HG03460 (cell line): ENCODE measurements around the gene TRIM22.
"Not testable (repeated sequence)": the region's sequence is repeated elsewhere in the genome, so short reads cannot be mapped to it uniquely, and the experiment has no call there.

Source experiments
- ATAC-seq: cut with Tn5 transposase; IDR thresholded peaks from one replicate; pipeline ENCODE4 v1.9.1; 2021; ENCODE audit not compliant: unreplicated experiment

Gene TRIM22

DNA sequence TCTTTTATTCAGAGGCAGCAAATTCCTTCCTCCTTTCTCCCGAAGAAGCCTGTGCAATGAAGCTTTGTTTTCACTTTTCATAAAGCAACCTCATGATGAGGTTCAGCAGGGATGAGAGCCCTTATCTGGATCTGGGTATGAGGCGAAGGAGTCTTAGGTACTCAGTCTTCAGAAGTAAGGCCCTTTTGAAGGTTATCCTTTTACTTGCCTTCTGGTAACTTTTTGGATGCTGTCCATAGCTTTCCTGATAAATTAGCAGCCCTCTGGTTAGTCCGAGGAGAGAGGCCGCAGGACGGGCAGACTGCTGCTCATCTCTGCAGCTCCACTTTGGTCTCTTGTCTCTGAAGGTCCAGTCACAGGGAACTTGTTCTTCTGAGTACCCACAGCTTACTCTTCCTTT, 1.1 kb downstream of the TRIM22 start:
- ATAC-seq, result no peak

DNA sequence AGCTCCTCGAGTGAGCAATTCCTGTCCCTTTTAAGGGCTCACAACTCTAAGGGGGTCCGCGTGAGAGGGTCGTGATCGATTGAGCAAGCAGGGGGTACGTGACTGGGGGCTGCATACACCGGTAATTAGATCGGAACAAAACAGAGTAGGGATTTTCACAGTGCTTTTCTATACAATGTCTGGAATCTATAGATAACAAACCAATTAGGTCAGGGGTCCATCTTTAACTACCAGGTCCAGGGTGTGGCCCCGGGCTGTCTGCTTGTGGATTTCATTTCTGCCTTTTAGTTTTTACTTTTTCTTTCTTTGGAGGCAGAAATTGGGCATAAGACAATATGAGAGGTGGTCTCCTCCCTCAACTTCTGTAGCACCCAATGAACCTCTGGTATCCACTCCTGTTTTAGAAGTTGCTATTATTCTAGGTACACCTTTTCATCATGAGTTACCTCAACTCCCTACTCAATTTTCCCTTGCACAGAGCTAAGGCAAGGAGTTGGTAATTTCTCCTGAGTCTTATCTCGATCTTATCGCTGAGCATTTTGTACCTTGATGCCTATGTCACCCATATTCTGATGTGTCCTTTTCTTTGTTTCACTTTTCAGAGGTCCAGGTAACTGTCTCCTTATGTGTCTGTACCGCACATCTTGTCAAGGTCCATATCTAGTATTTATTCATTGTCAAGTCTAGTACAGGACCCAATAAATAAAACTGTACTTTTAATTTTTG, 1.8 kb downstream of the TRIM22 start:
- ATAC-seq, result not testable (repeated sequence)

DNA sequence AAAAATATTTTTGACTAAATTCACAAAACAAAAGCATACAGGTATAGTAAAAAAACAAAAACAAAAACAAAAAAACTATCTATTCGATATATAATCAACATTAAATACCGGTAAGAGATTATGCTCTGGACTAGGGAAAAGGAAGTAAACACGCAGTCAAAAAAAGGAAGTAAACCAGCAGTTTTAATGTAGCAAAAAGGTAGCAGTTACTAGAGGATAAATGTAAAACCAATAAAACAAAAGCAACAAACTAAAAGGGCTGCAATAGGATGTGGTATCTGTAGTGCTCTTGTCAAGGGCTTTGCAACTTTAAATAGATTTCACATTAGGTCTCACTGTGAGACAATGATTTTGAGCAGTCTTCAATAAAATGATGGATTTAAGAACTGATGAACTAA, 2.4 kb downstream of the TRIM22 start:
- no peak for ATAC-seq

DNA sequence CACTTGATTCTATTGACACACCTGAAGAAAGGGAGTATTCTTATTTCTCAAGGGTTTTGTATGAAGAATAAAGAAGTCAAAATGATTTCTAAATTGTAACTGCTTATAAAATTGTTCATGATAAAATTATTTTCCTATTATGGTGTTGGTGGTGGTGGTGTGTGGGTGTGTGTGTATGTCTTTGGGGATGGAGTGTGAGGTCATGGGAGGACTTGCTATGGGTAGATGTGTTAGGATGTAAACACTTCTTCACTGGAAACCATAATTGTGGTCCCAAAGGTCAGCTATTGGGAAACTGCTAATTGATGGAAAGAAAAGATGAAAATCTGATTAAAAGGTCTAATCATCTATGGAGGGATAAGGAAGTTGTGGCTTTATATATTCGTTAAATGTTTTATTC, 5.1 kb downstream of the TRIM22 start:
- ATAC-seq, result no peak

DNA sequence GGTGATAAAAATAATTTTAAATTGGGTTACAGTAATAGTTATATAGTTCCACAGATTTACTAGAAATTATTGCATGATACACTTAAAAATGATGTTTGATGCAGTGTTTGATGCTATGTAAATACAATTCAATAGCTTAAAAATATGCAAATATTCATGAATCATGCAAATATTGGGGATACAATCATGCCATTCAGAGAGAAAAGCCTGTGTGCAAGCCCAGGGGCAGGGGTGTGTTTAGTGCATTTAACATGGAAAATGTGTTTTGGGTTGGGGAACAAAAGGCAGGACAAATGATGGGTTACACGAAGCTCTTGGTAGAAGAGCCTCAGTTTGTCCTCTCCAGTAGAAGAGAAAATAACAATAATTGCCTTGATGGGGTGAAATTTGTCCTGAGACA, 6.0 kb downstream of the TRIM22 start:
- ATAC-seq, result no peak

DNA sequence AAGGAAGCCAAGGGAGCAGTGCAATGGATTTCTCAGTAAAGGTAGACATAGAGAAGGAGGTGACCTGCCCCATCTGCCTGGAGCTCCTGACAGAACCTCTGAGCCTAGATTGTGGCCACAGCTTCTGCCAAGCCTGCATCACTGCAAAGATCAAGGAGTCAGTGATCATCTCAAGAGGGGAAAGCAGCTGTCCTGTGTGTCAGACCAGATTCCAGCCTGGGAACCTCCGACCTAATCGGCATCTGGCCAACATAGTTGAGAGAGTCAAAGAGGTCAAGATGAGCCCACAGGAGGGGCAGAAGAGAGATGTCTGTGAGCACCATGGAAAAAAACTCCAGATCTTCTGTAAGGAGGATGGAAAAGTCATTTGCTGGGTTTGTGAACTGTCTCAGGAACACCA, 6.6 kb downstream of the TRIM22 start:
- no peak for ATAC-seq

DNA sequence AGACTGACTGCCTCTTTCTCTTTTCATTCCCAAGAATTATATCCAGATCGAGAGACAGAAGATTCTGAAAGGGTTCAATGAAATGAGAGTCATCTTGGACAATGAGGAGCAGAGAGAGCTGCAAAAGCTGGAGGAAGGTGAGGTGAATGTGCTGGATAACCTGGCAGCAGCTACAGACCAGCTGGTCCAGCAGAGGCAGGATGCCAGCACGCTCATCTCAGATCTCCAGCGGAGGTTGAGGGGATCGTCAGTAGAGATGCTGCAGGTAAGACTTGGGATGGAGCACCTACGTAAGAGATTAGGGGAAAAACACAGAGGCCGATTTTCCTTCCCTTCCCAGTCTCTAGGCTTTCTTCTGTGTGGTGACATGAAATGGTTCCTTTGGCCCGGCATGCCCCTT, 8.7 kb downstream of the TRIM22 start:
- ATAC-seq, result no peak

DNA sequence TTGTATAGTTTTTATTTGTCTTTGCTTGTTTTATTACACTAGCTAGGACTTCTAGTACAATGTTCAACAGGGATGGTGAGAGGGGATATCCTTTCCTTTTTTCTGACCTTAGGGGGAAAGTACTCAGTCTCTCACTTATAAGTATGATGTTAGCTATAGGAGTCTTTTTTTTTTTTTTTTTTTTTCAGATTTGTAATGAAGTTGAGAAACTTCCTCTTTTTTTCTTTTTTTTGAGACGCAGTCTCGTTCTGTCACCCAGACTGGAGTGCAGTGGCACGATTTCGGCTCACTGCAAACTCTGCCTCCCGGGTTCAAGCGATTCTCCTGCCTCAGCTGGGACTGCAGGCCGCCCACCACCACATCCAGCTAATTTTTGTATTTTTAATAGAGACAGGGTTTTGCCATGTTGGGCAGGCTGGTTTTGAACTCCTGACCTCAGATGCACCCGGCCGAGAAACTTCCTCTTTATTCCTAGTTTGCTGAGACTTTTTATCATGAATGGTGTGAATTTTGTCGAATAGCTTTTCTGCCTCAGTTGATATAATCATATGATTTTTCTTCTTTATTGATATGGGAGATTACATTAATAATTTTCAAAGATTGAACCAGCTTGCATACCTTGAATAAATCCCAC, 10.9 kb downstream of the TRIM22 start:
- no peak for ATAC-seq

DNA sequence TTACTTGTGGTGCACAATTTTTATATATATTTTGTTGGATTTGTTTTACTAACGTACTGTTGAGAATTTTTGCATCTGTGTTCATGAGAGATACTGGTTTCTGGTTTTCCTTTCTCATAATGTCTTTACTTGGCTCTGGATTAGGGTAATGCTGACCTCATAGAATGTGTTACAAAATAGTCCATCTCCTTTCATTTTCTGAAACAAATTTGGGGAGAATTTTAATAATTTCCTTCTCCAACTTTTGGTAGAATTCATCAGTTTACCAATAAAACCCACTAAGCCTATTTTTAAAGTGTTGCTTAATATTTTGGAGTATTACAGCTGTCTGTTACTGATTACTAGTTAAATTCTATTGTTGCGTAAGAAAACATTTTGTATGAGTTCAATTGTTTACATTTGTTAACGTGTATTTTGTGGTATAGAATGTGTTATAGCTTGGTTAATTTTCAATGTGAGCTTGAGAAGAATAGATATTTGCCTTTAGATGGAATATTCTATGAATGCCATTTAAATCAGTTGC, 11.5 kb downstream of the TRIM22 start:
- ATAC-seq, result no peak

DNA sequence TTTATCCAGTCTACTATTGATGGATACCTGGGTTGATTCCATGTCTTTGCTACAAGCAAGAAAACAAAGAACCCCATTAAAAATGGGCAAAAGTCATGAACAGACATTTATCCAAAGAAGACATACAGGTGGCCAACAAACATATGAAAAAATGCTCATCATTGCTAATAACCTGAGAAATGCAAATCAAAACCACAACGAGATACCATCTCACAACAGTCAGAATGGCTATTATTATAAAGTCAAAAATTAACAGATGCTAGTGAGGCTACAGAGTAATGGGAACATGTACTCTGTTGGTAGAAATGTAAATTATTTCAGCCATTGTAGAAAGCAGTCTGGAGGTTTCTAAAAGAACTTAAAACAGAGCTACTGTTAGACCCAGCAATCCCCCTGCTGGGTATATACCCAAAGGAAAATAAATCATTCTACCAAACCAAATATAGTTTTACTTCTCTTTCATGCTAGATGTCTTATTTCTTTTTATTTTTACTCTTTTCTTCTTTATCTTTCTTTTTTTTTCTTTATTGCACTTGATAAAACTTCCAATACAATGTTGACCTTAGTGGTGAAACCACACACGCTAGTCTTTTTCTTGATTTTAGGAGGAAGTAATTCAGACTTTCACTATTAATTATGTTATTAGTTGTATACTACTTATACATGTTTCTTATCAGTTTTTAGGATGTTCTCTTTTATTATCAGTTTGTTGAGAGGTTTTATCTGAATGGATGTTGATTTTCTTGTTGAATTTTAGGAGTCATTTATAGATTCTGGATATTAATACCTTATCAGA, 14.3 kb downstream of the TRIM22 start:
- peak; percentile 77 for ATAC-seq

DNA sequence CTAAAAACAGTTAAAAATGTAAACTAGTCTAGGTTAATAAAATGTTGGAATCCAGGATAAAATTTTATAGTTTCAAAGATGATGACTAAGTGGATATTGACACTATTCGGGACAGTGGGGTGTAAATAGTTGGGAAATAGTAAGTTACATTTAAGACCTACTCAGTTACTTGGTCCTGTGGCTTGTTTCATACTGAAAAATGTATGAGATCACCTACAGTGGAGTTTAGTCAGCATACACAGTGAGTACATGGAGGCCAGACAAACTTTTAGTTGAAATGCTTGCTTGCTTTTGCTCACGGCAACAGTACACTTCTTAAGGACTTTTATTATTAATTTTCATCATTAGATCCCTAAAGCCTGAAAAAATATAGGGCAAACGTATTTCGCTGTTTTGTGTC, 16.1 kb downstream of the TRIM22 start:
- ATAC-seq, result no peak

DNA sequence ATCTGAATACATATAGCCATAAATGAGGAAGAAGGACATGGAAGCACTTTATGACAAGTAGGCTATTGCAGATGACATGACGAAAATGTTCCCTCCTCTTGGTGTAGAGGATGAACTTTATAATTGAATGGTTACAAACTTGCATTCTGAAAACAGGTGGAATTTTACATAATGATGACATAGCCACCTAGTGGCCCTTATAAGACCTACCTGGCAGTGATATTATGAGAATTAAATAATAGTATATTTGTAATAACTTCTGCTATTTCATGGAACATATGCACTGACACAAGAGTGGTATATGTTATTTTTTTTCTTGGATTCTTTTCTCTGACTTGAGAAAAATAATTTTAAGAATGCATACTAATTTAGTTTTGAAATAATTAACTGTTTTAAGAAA, 22.9 kb downstream of the TRIM22 start:
- no peak for ATAC-seq

DNA sequence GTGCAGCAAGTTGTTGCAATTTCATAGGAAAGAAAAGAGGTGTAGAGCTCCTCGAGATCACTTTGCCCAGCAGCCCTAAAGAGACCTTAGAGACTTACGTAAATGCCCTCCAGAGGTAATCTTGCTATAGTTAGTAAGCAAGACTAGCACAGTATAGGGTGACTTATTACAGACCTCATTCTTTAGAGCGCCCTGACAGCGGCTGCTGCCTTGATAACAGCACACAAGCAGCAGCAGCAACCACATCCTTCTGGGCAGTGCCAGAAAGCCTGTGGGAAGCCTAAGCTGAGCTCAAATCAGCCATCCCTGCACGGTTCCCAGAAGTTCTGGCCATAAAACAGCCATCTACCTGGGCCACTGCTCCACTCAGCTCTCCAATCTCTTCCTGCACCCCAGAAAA, 24.1 kb downstream of the TRIM22 start:
- no peak for ATAC-seq

DNA sequence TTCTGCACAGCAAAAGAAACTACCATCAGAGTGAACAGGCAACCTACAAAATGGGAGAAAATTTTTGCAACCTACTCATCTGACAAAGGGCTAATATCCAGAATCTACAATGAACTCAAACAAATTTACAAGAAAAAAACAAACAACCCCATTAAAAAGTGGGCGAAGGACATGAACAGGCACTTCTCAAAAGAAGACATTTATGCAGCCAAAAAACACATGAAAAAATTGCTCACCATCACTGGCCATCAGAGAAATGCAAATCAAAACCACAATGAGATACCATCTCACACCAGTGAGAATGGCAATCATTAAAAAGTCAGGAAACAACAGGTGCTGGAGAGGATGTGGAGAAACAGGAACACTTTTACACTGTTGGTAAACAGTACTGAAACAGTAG, 26.9 kb downstream of the TRIM22 start:
- not testable (repeated sequence) for ATAC-seq

DNA sequence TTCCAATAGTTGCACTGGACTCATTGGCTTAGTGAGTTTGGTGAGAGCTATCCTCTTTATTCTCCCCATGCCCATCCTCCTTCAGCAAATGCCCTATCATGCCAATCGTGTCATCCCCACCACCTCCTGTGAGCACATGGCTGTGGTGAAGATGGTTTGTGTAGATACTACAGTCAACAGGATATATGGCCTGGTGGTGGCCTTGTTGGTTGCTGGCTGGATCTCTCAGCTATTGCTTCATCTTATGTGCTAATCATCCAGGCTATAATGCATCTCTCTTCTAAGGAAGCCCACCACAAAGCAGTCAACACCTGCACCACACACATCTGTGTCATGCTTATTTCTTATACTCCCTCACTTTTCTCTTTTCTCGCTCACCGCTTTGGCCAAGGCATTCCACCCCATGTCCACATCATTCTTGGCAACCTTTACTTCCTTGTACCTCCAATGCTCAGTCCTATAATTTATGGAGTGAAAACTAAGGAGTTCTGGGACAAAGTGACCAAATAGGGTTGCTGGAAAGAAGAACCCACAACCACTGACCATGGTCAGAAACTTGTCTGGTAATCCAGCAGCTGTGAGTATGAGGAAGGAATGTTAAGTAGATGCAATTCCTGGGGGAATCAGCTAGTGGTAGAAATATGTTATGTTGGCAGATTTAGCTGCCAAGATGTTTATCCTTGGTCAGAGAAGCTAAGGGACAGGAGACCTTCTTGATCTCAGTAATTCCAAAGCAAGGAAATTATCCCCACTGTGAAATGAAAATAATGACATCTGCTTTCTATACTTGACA, 30.3 kb downstream of the TRIM22 start:
- no peak for ATAC-seq

DNA sequence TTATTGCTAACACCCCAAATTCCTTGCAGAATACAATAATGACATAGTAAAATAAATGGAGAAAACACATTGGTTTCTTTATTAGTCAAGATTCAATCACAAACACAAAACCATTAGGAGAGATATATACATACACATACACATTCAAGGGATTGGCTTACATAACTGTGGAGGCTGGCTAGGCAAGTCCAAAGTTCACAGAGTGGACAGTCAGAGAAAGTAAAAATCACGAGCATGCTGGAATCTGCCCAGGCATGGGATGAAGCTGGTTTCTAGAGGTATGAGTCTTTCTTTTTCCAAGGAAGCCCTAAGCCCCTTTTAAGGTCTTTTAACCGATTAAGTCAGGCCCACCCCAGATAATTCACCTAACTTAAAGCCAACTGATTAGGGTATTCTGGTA, 33.0 kb downstream of the TRIM22 start:
- ATAC-seq, result no peak

DNA sequence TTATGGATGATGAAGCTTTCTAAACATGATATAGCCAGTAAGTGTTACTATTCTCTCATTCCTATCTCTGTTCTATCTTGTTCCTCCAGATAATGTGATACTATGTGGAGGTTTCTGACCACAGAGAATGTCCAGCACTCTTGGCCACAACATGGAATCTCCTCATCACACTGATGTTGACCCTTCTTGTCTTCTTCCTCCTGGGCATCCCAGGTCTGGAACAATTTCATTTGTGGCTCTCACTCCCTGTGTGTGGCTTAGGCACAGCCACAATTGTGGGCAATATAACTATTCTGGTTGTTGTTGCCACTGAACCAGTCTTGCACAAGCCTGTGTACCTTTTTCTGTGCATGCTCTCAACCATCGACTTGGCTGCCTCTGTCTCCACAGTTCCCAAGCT, 36.8 kb downstream of the TRIM22 start:
- no peak for ATAC-seq

DNA sequence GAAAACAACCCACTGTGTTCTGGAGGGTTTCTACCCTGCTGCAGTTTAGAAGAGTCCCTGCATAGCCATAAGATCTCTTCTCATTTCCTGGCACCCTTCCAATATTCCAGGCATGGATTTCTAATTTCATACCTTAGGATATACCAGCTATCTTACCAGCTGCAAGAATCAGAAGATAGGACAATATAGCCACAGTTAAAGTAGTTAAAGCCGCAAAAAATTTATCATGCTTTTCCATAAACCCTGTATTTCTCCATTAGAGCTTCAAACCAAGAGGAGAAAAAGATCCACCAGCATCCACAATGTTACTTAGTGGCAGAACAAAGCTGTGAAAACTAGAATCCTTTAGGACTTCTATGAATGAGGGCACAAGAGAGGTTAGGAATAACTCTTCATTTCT, 38.1 kb downstream of the TRIM22 start:
- ATAC-seq, result no peak

DNA sequence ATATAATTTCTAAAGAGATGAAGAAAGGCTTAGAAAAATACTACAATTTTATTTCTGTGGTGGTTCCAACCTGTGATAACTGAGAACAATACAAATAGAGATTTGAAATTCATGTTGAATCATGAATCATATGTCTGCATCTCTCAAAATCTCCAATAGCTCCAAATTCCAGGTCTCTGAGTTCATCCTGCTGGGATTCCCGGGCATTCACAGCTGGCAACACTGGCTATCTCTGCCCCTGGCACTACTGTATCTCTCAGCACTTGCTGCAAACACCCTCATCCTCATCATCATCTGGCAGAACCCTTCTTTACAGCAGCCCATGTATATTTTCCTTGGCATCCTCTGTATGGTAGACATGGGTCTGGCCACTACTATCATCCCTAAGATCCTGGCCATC, 46.8 kb downstream of the TRIM22 start, which contains the start of gene OR56B1:
TSS of gene OR56B1 (plus strand) at position 53 of the 400 bp plus-strand sequence. CDS start at position 122, 69 bp downstream.
- no peak for ATAC-seq

DNA sequence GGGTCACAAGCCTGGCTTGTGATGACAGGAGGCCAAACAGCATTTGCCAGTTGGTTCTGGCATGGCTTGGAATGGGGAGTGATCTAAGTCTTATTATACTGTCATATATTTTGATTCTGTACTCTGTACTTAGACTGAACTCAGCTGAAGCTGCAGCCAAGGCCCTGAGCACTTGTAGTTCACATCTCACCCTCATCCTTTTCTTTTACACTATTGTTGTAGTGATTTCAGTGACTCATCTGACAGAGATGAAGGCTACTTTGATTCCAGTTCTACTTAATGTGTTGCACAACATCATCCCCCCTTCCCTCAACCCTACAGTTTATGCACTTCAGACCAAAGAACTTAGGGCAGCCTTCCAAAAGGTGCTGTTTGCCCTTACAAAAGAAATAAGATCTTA, 47.5 kb downstream of the TRIM22 start:
- no peak for ATAC-seq
